Panc1 (cell line): ENCODE results near the gene PCDHGB7. TPM values are rescaled to one million over a fixed set of nuclear protein-coding genes. Genes with fewer than 3 reads are reported as not detected.
"Not testable (repeated sequence)": the region's sequence is repeated elsewhere in the genome, so short reads cannot be mapped to it uniquely, and the experiment has no call there.

Experiments used
- ATAC-seq: fragments of 200-7000 bp; cut with Tn5 transposase; 2 replicates; pipeline ENCODE4 v1.9.1; 2020; ENCODE audit warnings: mild to moderate bottlenecking, moderate library complexity
- BruUV-seq: library from RNA; stranded (reverse); fragments of 400-500 nt; replicated peaks from 2 replicates; lab custom pipeline; 2021; lab: Mats Ljungman, UMichigan
- CTCF ChIA-PET: fragments of 300-600 bp; sonication (Branson Sonifier 250); formaldehyde crosslinking; loops from one replicate; lab custom pipeline; 2022; ENCODE audit warnings: antibody characterized with exemption; lab: Charles Lee
- POLR2A ChIA-PET: fragments of 300-600 bp; sonication (Branson Sonifier 250); formaldehyde crosslinking; loops from one replicate; lab custom pipeline; 2022; ENCODE audit warnings: antibody characterized with exemption; lab: Charles Lee
- DNase-seq: peaks from one replicate; pipeline ENCODE4 v3.0.0-alpha.2; 2010; ENCODE audit warnings: low read depth, low spot score
- H3K27ac ChIP-seq: 2 replicates; pipeline ENCODE4 v1.5.1; 2011; ENCODE audit warnings: mild to moderate bottlenecking, low read length, inconsistent platforms
- H3K27me3 ChIP-seq: fragments of 200-500 bp; sonication (Bioruptor generic); 2 replicates; pipeline ENCODE4 v1.6.0; 2014; ENCODE audit warnings: low read length, inconsistent platforms; ENCODE audit not compliant: control insufficient read depth, insufficient read depth
- H3K36me3 ChIP-seq: fragments of 200-500 bp; sonication (Bioruptor generic); 2 replicates; pipeline ENCODE4 v1.5.1; 2014; ENCODE audit warnings: inconsistent platforms, mild to moderate bottlenecking, low read length, moderate library complexity; ENCODE audit not compliant: control insufficient read depth, insufficient read depth
- H3K4me1 ChIP-seq: 2 replicates; pipeline ENCODE4 v1.5.1; 2011; ENCODE audit warnings: inconsistent platforms, mild to moderate bottlenecking, low read length, moderate library complexity; ENCODE audit not compliant: control insufficient read depth, insufficient read depth
- H3K4me3 ChIP-seq, 2 experiments: 2 replicates each; pipeline ENCODE4 v1.5.1; 2011 to 2012; ENCODE audit warnings: low read depth in 2 of 2, low read length in 2 of 2, mild to moderate bottlenecking in 2 of 2, inconsistent platforms in 1 of 2, moderate library complexity in 1 of 2
- H3K9me3 ChIP-seq: fragments of 200-500 bp; sonication (Bioruptor generic); 2 replicates; pipeline ENCODE4 v1.5.1; 2014; ENCODE audit warnings: low read depth, mild to moderate bottlenecking, inconsistent platforms, low read length, moderate library complexity; ENCODE audit not compliant: control insufficient read depth, insufficient read depth
- CTCF ChIP-seq: fragments of 450-650 bp; IDR thresholded peaks from 2 replicates; pipeline ENCODE4 v1.5.1; 2017; ENCODE audit warnings: mild to moderate bottlenecking
- POLR2AphosphoS5 ChIP-seq: IDR thresholded peaks from 2 replicates; pipeline ENCODE4 v1.6.1; 2012; ENCODE audit warnings: mild to moderate bottlenecking, low read depth, low read length, moderate library complexity
- REST ChIP-seq, 2 experiments: IDR thresholded peaks; 2 replicates each; pipeline ENCODE4 v1.6.1; 2011 to 2012; ENCODE audit warnings: low read depth in 2 of 2, control low read depth in 1 of 2, low read length in 1 of 2, mild to moderate bottlenecking in 1 of 2, moderate library complexity in 1 of 2; ENCODE audit not compliant: insufficient read depth in 1 of 2
- SIN3A ChIP-seq: IDR thresholded peaks from 2 replicates; pipeline ENCODE4 v1.6.1; 2012; ENCODE audit warnings: low read depth, mild to moderate bottlenecking, low read length, moderate library complexity, borderline replicate concordance; ENCODE audit not compliant: insufficient read depth
- TCF7L2 ChIP-seq: IDR thresholded peaks from 2 replicates; pipeline ENCODE4 v1.6.1; 2011; ENCODE audit warnings: mild to moderate bottlenecking, low read depth, low read length, inconsistent platforms
- in situ Hi-C: cut with HindIII; loops from 2 replicates; pipeline ENCODE4 v1.10.0; 2016; ENCODE audit warnings: low sequenced_read_pairs, low pct_unique_long_range_greater_than_20kb
- intact Hi-C: fragments of 100-400 bp; cut with micrococcal nuclease; formaldehyde crosslinking; loops from one replicate; pipeline ENCODE4 v1.10.0; 2022; ENCODE audit not compliant: unreplicated experiment
- total RNA-seq: library from RNA; stranded (reverse); gene quantifications from one replicate; pipeline ENCODE4 v1.2.1, GENCODE V29; 2021; ENCODE audit not compliant: unreplicated experiment

The PCDHGB7 gene
- total RNA-seq, 1 experiment from 2014 or later: 6.7 TPM

- no TSS peak for BruUV-seq
- H3K4me1 ChIP-seq: no peaks in the 10 kb centered on the region
- peaks cover 6% of the 10 kb centered on the region; the same call in 1 of the 2 replicates for H3K9me3 ChIP-seq
- H3K4me3 ChIP-seq: no peak within 1 kb of the TSS
- DNase-seq: no peak
- no peak within 1 kb of the TSS for H3K27ac ChIP-seq
- in situ Hi-C loops (no loop called here), intact Hi-C loops (no loop called here)
- H3K36me3 ChIP-seq: no peaks in the 10 kb centered on the region
- no peaks in the 10 kb centered on the region for H3K27me3 ChIP-seq
- no peak for ATAC-seq
- TF ChIP-seq POLR2AphosphoS5 (no peak), REST (IDR thresholded peaks at IDR 0.05; ENCODE audit: insufficient read depth in 1 of 2, low read depth in 2 of 2, low read length in 1 of 2) (no peak), SIN3A (no peak), CTCF (no peak), TCF7L2 (no peak)
- CTCF ChIA-PET: interaction anchor here (0.6 to 1.2 kb wide), 4 partner anchors 13 to 133 kb away, joined by 3 to 4 read pairs (median 4); partner anchors contain the start of genes PCDHGA10 and PCDHGB7
- POLR2A ChIA-PET: interaction anchor here (0.7 kb wide), 1 partner anchor 159 kb away, joined by 8 read pairs; no protein-coding TSS in a partner anchor
Measured at GRCh38 chr5:141430332-141431113, 13.0 kb downstream of the PCDHGB7 start, which contains the start of gene PCDHGA12. Gene PCDHGA12 (plus strand): TSS chr5:141430507. CDS start chr5:141430760, 253 bp downstream.

GRCh38 chr5:141431286-141431685, 13.8 kb downstream of the PCDHGB7 start:
- intact Hi-C loops: no loop called here
- peaks cover 3% of the 10 kb centered on the region; the same call in 1 of the 2 replicates for H3K9me3 ChIP-seq
- H3K27ac ChIP-seq: no peak overlapping the region
- ChIA-PET CTCF (interaction anchor here (0.6 kb wide), 1 partner anchor 37 kb away, joined by 4 read pairs; no protein-coding TSS in a partner anchor), POLR2A (no interaction called here)
- no peak overlapping the region for H3K4me3 ChIP-seq
- no peak for ATAC-seq
- in situ Hi-C loops: no loop called here
- H3K4me1 ChIP-seq: no peaks in the 10 kb centered on the region
- BruUV-seq: no TSS peak
- H3K27me3 ChIP-seq: no peaks in the 10 kb centered on the region
- TF ChIP-seq TCF7L2 (no peak), REST (IDR thresholded peaks at IDR 0.05; ENCODE audit: insufficient read depth in 1 of 2, low read depth in 2 of 2, low read length in 1 of 2) (no peak), POLR2AphosphoS5 (no peak), CTCF (no peak), SIN3A (no peak)
- DNase-seq: no peak
- H3K36me3 ChIP-seq: no peaks in the 10 kb centered on the region

GRCh38 chr5:141432308-141432707, 14.8 kb downstream of the PCDHGB7 start:
- ATAC-seq, in situ Hi-C loops, H3K27me3 ChIP-seq, intact Hi-C loops, H3K27ac ChIP-seq, H3K4me1 ChIP-seq, H3K4me3 ChIP-seq, H3K9me3 ChIP-seq, POLR2A ChIA-PET, DNase-seq, CTCF ChIA-PET, BruUV-seq, H3K36me3 ChIP-seq: not testable (repeated sequence)
